Measurements from ENCODE around the gene DYNC1I1.

DNA sequence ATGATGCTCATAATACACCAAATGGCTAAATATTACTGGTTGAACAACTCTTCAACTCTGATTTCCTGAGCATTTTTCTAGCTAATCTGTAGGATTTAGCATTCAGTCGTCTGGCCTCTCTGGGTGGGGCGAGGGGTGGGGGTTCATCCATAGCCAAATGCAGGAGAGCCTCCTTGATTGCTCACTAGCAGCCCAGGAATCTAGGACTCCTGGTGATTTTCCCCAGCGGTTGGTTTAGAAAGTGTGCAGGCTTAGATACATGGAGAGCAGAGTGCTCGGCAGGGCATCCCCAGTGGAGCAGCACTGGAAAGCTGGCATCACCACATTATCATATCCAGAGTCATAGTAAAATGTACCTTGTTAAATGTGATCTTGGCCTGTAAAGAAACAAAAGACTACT is 136.1 kb downstream of the DYNC1I1 start:
- TF ChIP-seq, protein P1, sequence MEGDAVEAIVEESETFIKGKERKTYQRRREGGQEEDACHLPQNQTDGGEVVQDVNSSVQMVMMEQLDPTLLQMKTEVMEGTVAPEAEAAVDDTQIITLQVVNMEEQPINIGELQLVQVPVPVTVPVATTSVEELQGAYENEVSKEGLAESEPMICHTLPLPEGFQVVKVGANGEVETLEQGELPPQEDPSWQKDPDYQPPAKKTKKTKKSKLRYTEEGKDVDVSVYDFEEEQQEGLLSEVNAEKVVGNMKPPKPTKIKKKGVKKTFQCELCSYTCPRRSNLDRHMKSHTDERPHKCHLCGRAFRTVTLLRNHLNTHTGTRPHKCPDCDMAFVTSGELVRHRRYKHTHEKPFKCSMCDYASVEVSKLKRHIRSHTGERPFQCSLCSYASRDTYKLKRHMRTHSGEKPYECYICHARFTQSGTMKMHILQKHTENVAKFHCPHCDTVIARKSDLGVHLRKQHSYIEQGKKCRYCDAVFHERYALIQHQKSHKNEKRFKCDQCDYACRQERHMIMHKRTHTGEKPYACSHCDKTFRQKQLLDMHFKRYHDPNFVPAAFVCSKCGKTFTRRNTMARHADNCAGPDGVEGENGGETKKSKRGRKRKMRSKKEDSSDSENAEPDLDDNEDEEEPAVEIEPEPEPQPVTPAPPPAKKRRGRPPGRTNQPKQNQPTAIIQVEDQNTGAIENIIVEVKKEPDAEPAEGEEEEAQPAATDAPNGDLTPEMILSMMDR (conservative IDR thresholded peaks at IDR 0.05 in 1 of 2, IDR thresholded peaks at IDR 0.05 in 1 of 2; ENCODE audit: extremely low read depth in 1 of 2, insufficient read depth in 1 of 2, low read depth in 1 of 2, low read length in 2 of 2): no peak
- TF ChIP-seq EZH2 (IDR thresholded peaks at IDR 0.05; ENCODE audit: borderline replicate concordance, low read length): no peak

Measured in mammary epithelial cell (primary cell).